ENCODE data around the gene DLGAP1.
"Not testable (repeated sequence)": the region's sequence is repeated elsewhere in the genome, so short reads cannot be mapped to it uniquely, and the experiment has no call there.

DLGAP1 gene

GRCh38 chr18:3721771-3722648 lies 733.1 kb downstream of the DLGAP1 start:
- DNase-seq (ENCODE audit: low read depth in 2 of 2): no peak

- no peak for DNase-seq (ENCODE audit: low read depth in 2 of 2)
Measured at GRCh38 chr18:3720818-3721545, 734.1 kb downstream of the DLGAP1 start.

GRCh38 chr18:3720159-3720558 lies 734.9 kb downstream of the DLGAP1 start:
- no peak for DNase-seq (ENCODE audit: low read depth in 2 of 2)

GRCh38 chr18:3717376-3718025 lies 737.6 kb downstream of the DLGAP1 start:
- DNase-seq (ENCODE audit: low read depth in 2 of 2): no peak

- DNase-seq (ENCODE audit: low read depth in 2 of 2): no peak
Measured at GRCh38 chr18:3716116-3716660, 738.9 kb downstream of the DLGAP1 start.

GRCh38 chr18:3715231-3716080 lies 739.7 kb downstream of the DLGAP1 start:
- DNase-seq (ENCODE audit: low read depth in 2 of 2): no peak

GRCh38 chr18:3713708-3714107 lies 741.4 kb downstream of the DLGAP1 start:
- DNase-seq (ENCODE audit: low read depth in 2 of 2): no peak

GRCh38 chr18:3713166-3713565 lies 741.9 kb downstream of the DLGAP1 start:
- DNase-seq (ENCODE audit: low read depth in 2 of 2): no peak

- no peak for DNase-seq (ENCODE audit: low read depth in 2 of 2)
Measured at GRCh38 chr18:3712491-3712890, 742.6 kb downstream of the DLGAP1 start.

GRCh38 chr18:3710712-3711301 lies 744.3 kb downstream of the DLGAP1 start:
- DNase-seq (ENCODE audit: low read depth in 2 of 2): no peak

- no peak for DNase-seq (ENCODE audit: low read depth in 2 of 2)
Measured at GRCh38 chr18:3709205-3709604, 745.9 kb downstream of the DLGAP1 start.

- DNase-seq (ENCODE audit: low read depth in 2 of 2): no peak
Measured at GRCh38 chr18:3706279-3707097, 748.6 kb downstream of the DLGAP1 start.

- DNase-seq (ENCODE audit: low read depth in 2 of 2): no peak
Measured at GRCh38 chr18:3704556-3705344, 750.4 kb downstream of the DLGAP1 start.

GRCh38 chr18:3703732-3704176 lies 751.4 kb downstream of the DLGAP1 start:
- DNase-seq (ENCODE audit: low read depth in 2 of 2): no peak

GRCh38 chr18:3699707-3700567 lies 755.2 kb downstream of the DLGAP1 start:
- DNase-seq (ENCODE audit: low read depth in 2 of 2): not testable (repeated sequence)

GRCh38 chr18:3694030-3694778 lies 760.9 kb downstream of the DLGAP1 start:
- not testable (repeated sequence) for DNase-seq (ENCODE audit: low read depth in 2 of 2)

- no peak for DNase-seq (ENCODE audit: low read depth in 2 of 2)
Measured at GRCh38 chr18:3693410-3693809, 761.7 kb downstream of the DLGAP1 start.

Measured in stimulated activated CD8-positive, alpha-beta memory T cell treated with anti-CD3 and anti-CD28 coated beads, Interleukin-15, amount 100 ng/mL, for 4 hours (primary cell).